ENCODE measurements around the gene TMED7. TPM values are rescaled to one million over a fixed set of nuclear protein-coding genes. Genes with fewer than 3 reads are reported as not detected.
"Not testable (repeated sequence)": the region's sequence is repeated elsewhere in the genome, so short reads cannot be mapped to it uniquely, and the experiment has no call there.

TMED7 gene
- polyA plus RNA-seq, 1 of the 3 experiments (the other 2 are of a cell fraction), result 41.2 TPM

GRCh38 chr5:115649541-115649940, 23.7 kb upstream of the TMED7 start (continued):
- TF ChIP-seq USF1 (IDR thresholded peaks at IDR 0.05; ENCODE audit: borderline replicate concordance, low read depth) (no peak), RFX5 (IDR thresholded peaks at IDR 0.05; ENCODE audit: low read length) (no peak)

DNA sequence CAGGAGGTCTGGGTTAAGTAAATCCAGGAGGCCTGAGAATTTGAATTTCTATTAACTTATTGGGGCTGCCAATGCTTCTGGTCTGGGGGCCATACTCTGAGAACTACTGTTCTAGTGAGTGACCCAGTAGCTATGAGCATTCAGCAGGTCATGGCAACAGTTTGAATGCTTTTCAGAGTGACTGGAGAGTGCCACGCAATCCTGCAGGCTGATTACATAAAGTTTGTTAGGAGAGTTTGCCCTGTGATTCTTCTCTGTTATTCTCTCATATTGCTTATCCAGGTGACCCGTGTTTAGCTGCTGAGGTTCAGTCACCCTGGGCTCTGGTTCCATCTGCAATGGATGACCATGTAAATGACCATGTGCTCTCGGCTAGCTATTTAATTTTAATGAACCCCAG, 22.2 kb upstream of the TMED7 start:
- Histone ChIP-seq H3K4me2 (no peak overlapping the region), H3K9me3 (no peaks in the 10 kb centered on the region), H3K9me2 (no peaks in the 10 kb centered on the region), H3F3A (replicated peaks; ENCODE audit: insufficient read depth) (peaks cover 6% of the 10 kb centered on the region), H3K36me3 (replicated peaks in 1 of 2; ENCODE audit: control insufficient read depth in 1 of 2, insufficient read depth in 2 of 2, low read length in 1 of 2) (no peaks in the 10 kb centered on the region), H3K4me1 (ENCODE audit: control insufficient read depth in 1 of 2, insufficient read depth in 2 of 2, low read depth in 1 of 2, low read length in 1 of 2) (peaks cover 0 to 9% of the 10 kb centered on the region in 2 experiments; a peak in 1 of 4 replicates), H3K4me3 (ENCODE audit: low read depth in 2 of 2, low read length in 1 of 2) (no peak overlapping the region), H4K20me1 (ENCODE audit: insufficient read depth) (no peaks in the 10 kb centered on the region), H3K9ac (no peak overlapping the region), H3K79me2 (ENCODE audit: insufficient read depth) (no peaks in the 10 kb centered on the region), H3K27me3 (ENCODE audit: insufficient read depth) (no peaks in the 10 kb centered on the region), H2AFZ (ENCODE audit: low read depth) (no peak overlapping the region), H3K27ac (ENCODE audit: low read depth in 2 of 2, low read length in 1 of 2) (no peak overlapping the region)
- ChIA-PET CTCF (no interaction called here), POLR2A (no interaction called here)
- WGBS (ENCODE audit: low lambda C conversion rate), result 21% methylated on average over 3 of the region's 3 CpGs
- TF ChIP-seq CHD2 (IDR thresholded peaks at IDR 0.05; ENCODE audit: low read length, partially characterized antibody), result no peak
- DNase-seq, result no peak

DNA sequence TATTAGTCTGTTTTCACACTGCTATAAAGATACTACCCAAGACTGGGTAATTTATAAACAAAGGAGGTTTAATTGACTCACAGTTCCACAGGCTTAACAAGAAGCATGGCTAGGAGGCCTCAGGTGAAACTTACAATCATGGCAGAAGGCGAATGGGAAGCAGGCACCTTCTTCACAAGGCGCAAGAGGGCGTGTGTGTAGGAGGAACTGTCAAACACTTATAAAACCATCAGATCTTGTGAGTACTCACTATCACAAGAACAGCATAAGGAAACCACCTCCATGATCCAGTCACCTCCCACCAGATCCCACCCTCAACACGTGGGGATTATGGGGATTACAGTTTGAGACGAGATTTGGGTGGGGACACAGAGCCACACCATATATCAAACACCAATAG, 19.6 kb upstream of the TMED7 start:
- H3K4me3 ChIP-seq (ENCODE audit: low read depth in 2 of 2, low read length in 1 of 2); H3K9me2 ChIP-seq; H3K9ac ChIP-seq; H3K36me3 ChIP-seq (replicated peaks in 1 of 2; ENCODE audit: control insufficient read depth in 1 of 2, insufficient read depth in 2 of 2, low read length in 1 of 2); H3K4me2 ChIP-seq; H3K27me3 ChIP-seq (ENCODE audit: insufficient read depth); CTCF ChIA-PET; H4K20me1 ChIP-seq (ENCODE audit: insufficient read depth); H3K9me3 ChIP-seq; H3F3A ChIP-seq (replicated peaks; ENCODE audit: insufficient read depth); H3K4me1 ChIP-seq (ENCODE audit: control insufficient read depth in 1 of 2, insufficient read depth in 2 of 2, low read depth in 1 of 2, low read length in 1 of 2); H3K79me2 ChIP-seq (ENCODE audit: insufficient read depth); H3K27ac ChIP-seq (ENCODE audit: low read depth in 2 of 2, low read length in 1 of 2); H2AFZ ChIP-seq (ENCODE audit: low read depth); DNase-seq: not testable (repeated sequence)
- POLR2A ChIA-PET, result interaction anchor here (0.6 kb wide), 1 partner anchor 275 kb away, joined by 3 read pairs; no protein-coding TSS in a partner anchor
- 66% methylated on average over 5 of the region's 5 CpGs for WGBS (ENCODE audit: low lambda C conversion rate)

DNA sequence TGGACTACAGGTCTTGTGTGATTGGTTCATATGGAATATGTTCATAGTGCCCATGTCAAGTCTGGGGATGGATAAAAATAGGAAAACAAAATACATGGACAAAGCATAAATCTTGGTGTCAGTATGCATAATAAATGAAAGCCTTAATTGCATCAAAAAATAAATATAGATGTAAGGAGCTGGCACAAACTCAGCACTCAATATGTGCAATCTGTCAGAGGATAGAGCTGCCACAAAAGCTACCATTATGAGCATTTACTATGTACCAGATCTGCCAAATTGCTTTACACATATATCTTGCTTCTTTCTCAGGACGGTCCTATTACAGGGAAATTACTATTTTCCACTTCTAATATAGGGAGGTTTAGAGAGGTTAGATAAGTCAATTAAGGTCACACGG, 18.2 kb upstream of the TMED7 start:
- Histone ChIP-seq H3K9me2 (no peaks in the 10 kb centered on the region), H4K20me1 (ENCODE audit: insufficient read depth) (no peaks in the 10 kb centered on the region), H3K79me2 (ENCODE audit: insufficient read depth) (no peaks in the 10 kb centered on the region), H3F3A (replicated peaks; ENCODE audit: insufficient read depth) (peaks cover under 1% of the 10 kb centered on the region), H3K9ac (no peak overlapping the region), H3K27me3 (ENCODE audit: insufficient read depth) (no peaks in the 10 kb centered on the region), H3K36me3 (replicated peaks in 1 of 2; ENCODE audit: control insufficient read depth in 1 of 2, insufficient read depth in 2 of 2, low read length in 1 of 2) (no peaks in the 10 kb centered on the region), H3K9me3 (no peaks in the 10 kb centered on the region), H3K4me1 (ENCODE audit: control insufficient read depth in 1 of 2, insufficient read depth in 2 of 2, low read depth in 1 of 2, low read length in 1 of 2) (peaks cover 0 to 2% of the 10 kb centered on the region in 2 experiments; a peak in 1 of 4 replicates), H3K27ac (ENCODE audit: low read depth in 2 of 2, low read length in 1 of 2) (no peak overlapping the region), H2AFZ (ENCODE audit: low read depth) (no peak overlapping the region), H3K4me2 (no peak overlapping the region), H3K4me3 (ENCODE audit: low read depth in 2 of 2, low read length in 1 of 2) (no peak overlapping the region)
- WGBS (ENCODE audit: low lambda C conversion rate), result 73% methylated on average over 2 of the region's 2 CpGs
- CTCF ChIA-PET, result interaction anchor here (2.4 kb wide), 1 partner anchor 10 kb away, joined by 11 read pairs; no protein-coding TSS in a partner anchor
- no peak for DNase-seq
- POLR2A ChIA-PET, result no interaction called here
- no peak for TF ChIP-seq SMC3 (IDR thresholded peaks at IDR 0.05; ENCODE audit: low read depth, low read length)
- TF ChIP-seq YY1 (IDR thresholded peaks at IDR 0.05; ENCODE audit: low read depth), result no peak
- TF ChIP-seq SIN3A (IDR thresholded peaks at IDR 0.05; ENCODE audit: borderline replicate concordance, low read depth, low read length), result no peak
- TF ChIP-seq TAF1 (IDR thresholded peaks at IDR 0.05; ENCODE audit: borderline replicate concordance, low read depth, low read length), result no peak
- TF ChIP-seq TEAD4 (IDR thresholded peaks at IDR 0.05; ENCODE audit: borderline replicate concordance, insufficient read depth), result no peak
- TF ChIP-seq, protein P1, sequence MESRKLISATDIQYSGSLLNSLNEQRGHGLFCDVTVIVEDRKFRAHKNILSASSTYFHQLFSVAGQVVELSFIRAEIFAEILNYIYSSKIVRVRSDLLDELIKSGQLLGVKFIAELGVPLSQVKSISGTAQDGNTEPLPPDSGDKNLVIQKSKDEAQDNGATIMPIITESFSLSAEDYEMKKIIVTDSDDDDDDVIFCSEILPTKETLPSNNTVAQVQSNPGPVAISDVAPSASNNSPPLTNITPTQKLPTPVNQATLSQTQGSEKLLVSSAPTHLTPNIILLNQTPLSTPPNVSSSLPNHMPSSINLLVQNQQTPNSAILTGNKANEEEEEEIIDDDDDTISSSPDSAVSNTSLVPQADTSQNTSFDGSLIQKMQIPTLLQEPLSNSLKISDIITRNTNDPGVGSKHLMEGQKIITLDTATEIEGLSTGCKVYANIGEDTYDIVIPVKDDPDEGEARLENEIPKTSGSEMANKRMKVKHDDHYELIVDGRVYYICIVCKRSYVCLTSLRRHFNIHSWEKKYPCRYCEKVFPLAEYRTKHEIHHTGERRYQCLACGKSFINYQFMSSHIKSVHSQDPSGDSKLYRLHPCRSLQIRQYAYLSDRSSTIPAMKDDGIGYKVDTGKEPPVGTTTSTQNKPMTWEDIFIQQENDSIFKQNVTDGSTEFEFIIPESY (IDR thresholded peaks at IDR 0.05; ENCODE audit: borderline replicate concordance, low read depth), result no peak
- no peak for TF ChIP-seq RFX5 (IDR thresholded peaks at IDR 0.05; ENCODE audit: low read length)
- TF ChIP-seq, protein P2, sequence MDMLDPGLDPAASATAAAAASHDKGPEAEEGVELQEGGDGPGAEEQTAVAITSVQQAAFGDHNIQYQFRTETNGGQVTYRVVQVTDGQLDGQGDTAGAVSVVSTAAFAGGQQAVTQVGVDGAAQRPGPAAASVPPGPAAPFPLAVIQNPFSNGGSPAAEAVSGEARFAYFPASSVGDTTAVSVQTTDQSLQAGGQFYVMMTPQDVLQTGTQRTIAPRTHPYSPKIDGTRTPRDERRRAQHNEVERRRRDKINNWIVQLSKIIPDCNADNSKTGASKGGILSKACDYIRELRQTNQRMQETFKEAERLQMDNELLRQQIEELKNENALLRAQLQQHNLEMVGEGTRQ (IDR thresholded peaks at IDR 0.05; ENCODE audit: borderline replicate concordance, low read depth, low read length), result no peak
